Kidney (tissue), 14 donors: ENCODE results near the gene SPARC. TPM values are rescaled to one million over a fixed set of nuclear protein-coding genes. Genes with fewer than 3 reads are reported as not detected.

Source experiments
- DNase-seq, 5 donors: peaks; one replicate each; pipeline ENCODE4 v3.0.0-alpha.2; 2013 to 2020
- FAIRE-seq: peaks from 2 replicates; lab custom pipeline; 2012; peaks lifted over from hg19 to GRCh38; lab: Jason Lieb, UNC
- H3K27ac ChIP-seq, 2 donors: one replicate each; pipeline ENCODE4 v1.7.0; 2013; ENCODE audit warnings: low read depth in 2 of 2, low read length in 2 of 2, inconsistent platforms in 1 of 2
- H3K27me3 ChIP-seq: one replicate; pipeline ENCODE4 v1.7.1; 2013; ENCODE audit warnings: low read length, inconsistent platforms; ENCODE audit not compliant: control insufficient read depth, insufficient read depth
- H3K36me3 ChIP-seq, 3 donors: one replicate each; pipeline versions ENCODE4 v1.7.0 to v1.7.1; 2013; ENCODE audit warnings: low read length in 3 of 3, control low read depth in 1 of 3, inconsistent platforms in 1 of 3; ENCODE audit not compliant: insufficient read depth in 3 of 3, control insufficient read depth in 2 of 3
- H3K4me1 ChIP-seq, 3 donors: one replicate each; pipeline versions ENCODE4 v1.7.0 to v1.7.1; 2013; ENCODE audit warnings: low read length in 3 of 3, inconsistent platforms in 1 of 3, low read depth in 1 of 3; ENCODE audit not compliant: control insufficient read depth in 2 of 3, insufficient read depth in 2 of 3
- H3K4me3 ChIP-seq, 3 donors: one replicate each; pipeline versions ENCODE4 v1.7.0 to v1.8.1; 2013; ENCODE audit warnings: low read length in 3 of 3, control low read depth in 1 of 3, inconsistent platforms in 1 of 3
- H3K9ac ChIP-seq, 3 donors: one replicate each; pipeline versions ENCODE4 v1.7.0 to v1.7.1; 2013; ENCODE audit warnings: low read length in 3 of 3, control low read depth in 1 of 3, inconsistent platforms in 1 of 3
- H3K9me3 ChIP-seq, 3 donors: one replicate each; pipeline versions ENCODE4 v1.7.0 to v1.7.1; 2013; ENCODE audit warnings: low read length in 3 of 3, control low read depth in 1 of 3, inconsistent platforms in 1 of 3; ENCODE audit not compliant: control insufficient read depth in 2 of 3, insufficient read depth in 1 of 3
- CTCF ChIP-seq: IDR thresholded peaks from 3 replicates; pipeline ENCODE4 v1.5.1; 2012; ENCODE audit warnings: mild to moderate bottlenecking, moderate library complexity, borderline replicate concordance; ENCODE audit not compliant: insufficient read depth; ENCODE audit errors: extremely low read depth
- intact Hi-C: fragments of 100-400 bp; cut with DNase I; formaldehyde crosslinking; loops from one replicate; pipeline ENCODE4 v1.11.1; 2022
- polyA plus RNA-seq: library from polyadenylated mRNA; stranded (reverse); fragments of 350-450 nt; fragmentation: Illumina TruSeq; extraction: RNeasy Lipid Tissue Mini Kit (QIAGEN cat#74804); gene quantifications from one replicate; pipeline ENCODE4 v1.2.3, GENCODE V29; 2014; ENCODE audit warnings: low read depth, low replicate concordance; ENCODE audit not compliant: insufficient read depth
- total RNA-seq: library from RNA; stranded (reverse); fragmentation: NEBNext Ultra II Directional; extraction: Animal tissue kit (Norgen Biotek cat#: 25700); gene quantifications from one replicate; pipeline ENCODE4 v1.2.1, GENCODE V29; 2021
- donor health status: control.
- donor health status: control.
- donor health status: control.
- donor health status: control.
- donor health status: control.
- donor health status: DM: yes; HTN: yes; CAD: no.
- donor health status: Normal renal cell carcinoma (clear cell type).

The SPARC gene
- total and polyA plus RNA-seq, 2 donors from 2014 or later, result 581 to 637 TPM

- TF ChIP-seq CTCF, result no peak
- no peak overlapping the region for H3K9ac ChIP-seq
- intact Hi-C loops, result no loop called here
- no peaks in the 10 kb centered on the region for H3K36me3 ChIP-seq
- DNase-seq, result peak in 1 of 5 donors; percentile 19
- H3K9me3 ChIP-seq, result no peaks in the 10 kb centered on the region
- peaks cover 5 to 17% (median 6%) of the 10 kb centered on the region in 3 donors for H3K4me1 ChIP-seq
- no peak overlapping the region for H3K4me3 ChIP-seq
- no peaks in the 10 kb centered on the region for H3K27me3 ChIP-seq
- no peak for FAIRE-seq
- H3K27ac ChIP-seq, result no peak overlapping the region
Measured at GRCh38 chr5:151688436-151688835, 1.7 kb upstream of the SPARC start.

GRCh38 chr5:151685749-151686673 is 704 bp downstream of the SPARC start:
- intact Hi-C loops, result no loop called here
- FAIRE-seq (no peak), DNase-seq (peak in 3 of 5 donors; percentile 46 to 81 (median 74))
- Histone ChIP-seq H3K27me3 (no peaks in the 10 kb centered on the region), H3K9me3 (no peaks in the 10 kb centered on the region), H3K4me1 (peaks cover 10 to 15% (median 12%) of the 10 kb centered on the region in 3 donors), H3K9ac (peak overlapping the region; percentile 56 to 68 (median 65)), H3K4me3 (peak overlapping the region; percentile 78 to 94 (median 90)), H3K36me3 (no peaks in the 10 kb centered on the region), H3K27ac (peak overlapping the region; percentile 91 to 92)
- TF ChIP-seq CTCF, result no peak

GRCh38 chr5:151684690-151685361 is 1.9 kb downstream of the SPARC start:
- H3K27ac ChIP-seq, result peak overlapping the region; percentile 91 to 92
- H3K9me3 ChIP-seq, result no peaks in the 10 kb centered on the region
- H3K4me3 ChIP-seq, result peak overlapping the region; percentile 78 to 94 (median 90)
- intact Hi-C loops, result no loop called here
- DNase-seq (peak in 4 of 5 donors; percentile 90 to 98 (median 94)), FAIRE-seq (no peak)
- no peaks in the 10 kb centered on the region for H3K27me3 ChIP-seq
- peaks cover 10 to 21% (median 14%) of the 10 kb centered on the region in 3 donors for H3K4me1 ChIP-seq
- H3K9ac ChIP-seq, result peak overlapping the region; percentile 57 to 68 (median 65)
- H3K36me3 ChIP-seq, result peaks cover 0 to 2% (median 0%) of the 10 kb centered on the region in 3 donors
- no peak for TF ChIP-seq CTCF
